ENCODE measurements around the gene EBF3. TPM values are rescaled to one million over a fixed set of nuclear protein-coding genes. Genes with fewer than 3 reads are reported as not detected.

Gene EBF3
- total and polyA plus RNA-seq, 7 donors = 1.2 to 8.9 (median 4.5) TPM; not detected in 1

GRCh38 chr10:129870961-129871621 is 93.0 kb downstream of the EBF3 start:
- H3K4me3 ChIP-seq = no peak overlapping the region
- TF ChIP-seq EP300 (IDR thresholded peaks at IDR 0.05) = no peak
- no peak for TF ChIP-seq POLR2AphosphoS5 (IDR thresholded peaks at IDR 0.05)
- TF ChIP-seq POLR2A (IDR thresholded peaks at IDR 0.05) = no peak
- no peak for TF ChIP-seq CTCF (IDR thresholded peaks at IDR 0.05)
- intact Hi-C loops (cut with DNase I) = no loop called here
- peaks cover 0 to 7% (median 0%) of the 10 kb centered on the region in 4 donors for H3K4me1 ChIP-seq
- 7 to 38% methylated on average over 17 of the region's 17 CpGs for WGBS, 2 donors
- no peaks in the 10 kb centered on the region for H3K36me3 ChIP-seq
- H3K27ac ChIP-seq = no peak overlapping the region
- no peaks in the 10 kb centered on the region for H3K9me3 ChIP-seq
- no peak for DNase-seq
- no peaks in the 10 kb centered on the region for H3K27me3 ChIP-seq

- no peak for TF ChIP-seq POLR2AphosphoS5 (IDR thresholded peaks at IDR 0.05)
- TF ChIP-seq POLR2A (IDR thresholded peaks at IDR 0.05) = no peak
- TF ChIP-seq EP300 (IDR thresholded peaks at IDR 0.05) = no peak
- TF ChIP-seq CTCF (IDR thresholded peaks at IDR 0.05) = no peak
- peak; percentile 35 for DNase-seq
- Histone ChIP-seq H3K27me3 (no peaks in the 10 kb centered on the region), H3K4me1 (peaks cover 0 to 7% (median 0%) of the 10 kb centered on the region in 4 donors), H3K36me3 (no peaks in the 10 kb centered on the region), H3K9me3 (no peaks in the 10 kb centered on the region), H3K4me3 (no peak overlapping the region), H3K27ac (no peak overlapping the region)
- intact Hi-C loops (cut with DNase I) = no loop called here
- 95 to 96% methylated on average over 13 of the region's 13 CpGs for WGBS, 2 donors
Observed at GRCh38 chr10:129870474-129870757, 93.7 kb downstream of the EBF3 start.

- 94 to 95% methylated on average over 22 of the region's 22 CpGs for WGBS, 2 donors
- no peaks in the 10 kb centered on the region for H3K36me3 ChIP-seq
- no peaks in the 10 kb centered on the region for H3K27me3 ChIP-seq
- H3K9me3 ChIP-seq = no peaks in the 10 kb centered on the region
- peaks cover 0 to 7% (median 0%) of the 10 kb centered on the region in 4 donors for H3K4me1 ChIP-seq
- H3K27ac ChIP-seq = no peak overlapping the region
- no peak overlapping the region for H3K4me3 ChIP-seq
- DNase-seq = no peak
- intact Hi-C loops (cut with DNase I) = no loop called here
- TF ChIP-seq POLR2A (IDR thresholded peaks at IDR 0.05) (no peak), EP300 (IDR thresholded peaks at IDR 0.05) (no peak), CTCF (IDR thresholded peaks at IDR 0.05) (no peak), POLR2AphosphoS5 (IDR thresholded peaks at IDR 0.05) (no peak)
Observed at GRCh38 chr10:129869596-129870473, 94.2 kb downstream of the EBF3 start.

- TF ChIP-seq EP300 (IDR thresholded peaks at IDR 0.05) (no peak), CTCF (IDR thresholded peaks at IDR 0.05) (no peak), POLR2A (IDR thresholded peaks at IDR 0.05) (no peak), POLR2AphosphoS5 (IDR thresholded peaks at IDR 0.05) (no peak)
- Histone ChIP-seq H3K4me3 (no peak overlapping the region), H3K9me3 (no peaks in the 10 kb centered on the region), H3K36me3 (no peaks in the 10 kb centered on the region), H3K4me1 (peaks cover 0 to 7% (median 0%) of the 10 kb centered on the region in 4 donors), H3K27me3 (no peaks in the 10 kb centered on the region), H3K27ac (no peak overlapping the region)
- intact Hi-C loops (cut with DNase I) = no loop called here
- 91 to 94% methylated on average over 18 of the region's 18 CpGs for WGBS, 2 donors
- peak; percentile 44 for DNase-seq
Observed at GRCh38 chr10:129868449-129869035, 95.5 kb downstream of the EBF3 start.

Measured in sigmoid colon (tissue), 7 donors.